ENCODE data around the gene STH.
A peak's percentile ranks its signal among the peaks of the same experiment; 100 is the strongest.
"Not testable (repeated sequence)": the region's sequence is repeated elsewhere in the genome, so short reads cannot be mapped to it uniquely, and the experiment has no call there.

STH gene

GRCh38 chr17:46006082-46006481, 7.0 kb downstream of the STH start:
- not testable (repeated sequence) for DNase-seq (ENCODE audit: low read depth in 2 of 2)

- no peak for DNase-seq (ENCODE audit: low read depth in 2 of 2)
These were observed 8.5 kb downstream of the STH start for GRCh38 chr17:46007461-46007965.

GRCh38 chr17:46008591-46008990, 9.5 kb downstream of the STH start:
- DNase-seq (ENCODE audit: low read depth in 2 of 2) = no peak

- DNase-seq (ENCODE audit: low read depth in 2 of 2) = no peak
These were observed 10.9 kb downstream of the STH start for GRCh38 chr17:46009681-46010596.

GRCh38 chr17:46010597-46011186, 11.6 kb downstream of the STH start:
- DNase-seq (ENCODE audit: low read depth in 2 of 2) = no peak

- DNase-seq (ENCODE audit: low read depth in 2 of 2) = no peak
These were observed 12.9 kb downstream of the STH start for GRCh38 chr17:46011711-46012505.

- DNase-seq (ENCODE audit: low read depth in 2 of 2) = no peak
These were observed 13.5 kb downstream of the STH start for GRCh38 chr17:46012506-46013079.

GRCh38 chr17:46013127-46013501, 14.1 kb downstream of the STH start:
- DNase-seq (ENCODE audit: low read depth in 2 of 2) = no peak

- DNase-seq (ENCODE audit: low read depth in 2 of 2) = peak; percentile 20 to 22
These were observed 14.6 kb downstream of the STH start for GRCh38 chr17:46013502-46014165.

GRCh38 chr17:46019408-46019925, 20.4 kb downstream of the STH start:
- not testable (repeated sequence) for DNase-seq (ENCODE audit: low read depth in 2 of 2)

GRCh38 chr17:46020023-46020761, 21.1 kb downstream of the STH start:
- DNase-seq (ENCODE audit: low read depth in 2 of 2) = no peak

GRCh38 chr17:46020998-46021397, 21.9 kb downstream of the STH start:
- DNase-seq (ENCODE audit: low read depth in 2 of 2) = no peak

- DNase-seq (ENCODE audit: low read depth in 2 of 2) = not testable (repeated sequence)
These were observed 24.3 kb downstream of the STH start for GRCh38 chr17:46023366-46023765.

GRCh38 chr17:46023783-46024388, 24.8 kb downstream of the STH start:
- DNase-seq (ENCODE audit: low read depth in 2 of 2) = no peak

- no peak for DNase-seq (ENCODE audit: low read depth in 2 of 2)
These were observed 25.5 kb downstream of the STH start for GRCh38 chr17:46024590-46024989.

- no peak for DNase-seq (ENCODE audit: low read depth in 2 of 2)
These were observed 26.0 kb downstream of the STH start for GRCh38 chr17:46025060-46025459.

GRCh38 chr17:46025510-46026165, 26.6 kb downstream of the STH start:
- no peak for DNase-seq (ENCODE audit: low read depth in 2 of 2)

- DNase-seq (ENCODE audit: low read depth in 2 of 2) = no peak
These were observed 27.4 kb downstream of the STH start for GRCh38 chr17:46026166-46027047.

Measured in fibroblast of skin of left biceps (primary cell).